DOHH2 (cell line): ENCODE data around the gene RBMS2.

ENCODE experiments used
- H3F3A ChIP-seq: fragments of 200-600 bp; sonication (generic), shearing (Covaris generic); 2 replicates; pipeline ENCODE4 v1.6.0; 2016; ENCODE audit warnings: antibody characterized with exemption, mild to moderate bottlenecking; ENCODE audit not compliant: control insufficient read depth, insufficient read depth
- H3K27ac ChIP-seq: fragments of 200-600 bp; sonication (generic); 2 replicates; pipeline ENCODE4 v1.5.1; 2014; ENCODE audit warnings: low read depth, mild to moderate bottlenecking, low read length, moderate library complexity
- H3K27me3 ChIP-seq: fragments of 200-600 bp; sonication (generic); 2 replicates; pipeline ENCODE4 v1.6.1; 2014; ENCODE audit warnings: mild to moderate bottlenecking, low read length, mixed read lengths; ENCODE audit not compliant: control insufficient read depth
- H3K36me3 ChIP-seq: fragments of 200-600 bp; sonication (generic); 2 replicates; pipeline ENCODE4 v1.6.1; 2014; ENCODE audit warnings: mild to moderate bottlenecking, low read length, moderate library complexity, mixed read lengths; ENCODE audit not compliant: control insufficient read depth
- H3K4me1 ChIP-seq: fragments of 200-600 bp; sonication (generic); 2 replicates; pipeline ENCODE4 v1.6.1; 2014; ENCODE audit warnings: mild to moderate bottlenecking, low read length, mixed read lengths; ENCODE audit not compliant: control insufficient read depth
- H3K4me2 ChIP-seq: fragments of 200-600 bp; sonication (generic); 2 replicates; pipeline ENCODE4 v1.6.0; 2014; ENCODE audit warnings: mild to moderate bottlenecking, low read length, moderate library complexity
- H3K4me3 ChIP-seq: fragments of 200-600 bp; sonication (generic); 2 replicates; pipeline ENCODE4 v1.5.1; 2014; ENCODE audit warnings: mild to moderate bottlenecking, low read length, mixed read lengths
- H3K79me2 ChIP-seq: fragments of 200-600 bp; sonication (generic); 2 replicates; pipeline ENCODE4 v1.6.1; 2014; ENCODE audit warnings: mild to moderate bottlenecking, low read length, mixed read lengths; ENCODE audit not compliant: control insufficient read depth
- H3K9me2 ChIP-seq: fragments of 200-600 bp; sonication (generic); replicated peaks from 2 replicates; pipeline ENCODE4 v1.6.1; 2014; ENCODE audit warnings: mild to moderate bottlenecking, low read length, mixed read lengths; ENCODE audit not compliant: control insufficient read depth
- H3K9me3 ChIP-seq: fragments of 200-600 bp; sonication (generic); 2 replicates; pipeline ENCODE4 v1.6.1; 2014; ENCODE audit warnings: antibody characterized with exemption, low read length, mixed read lengths; ENCODE audit not compliant: control insufficient read depth, insufficient read depth
- H4K20me1 ChIP-seq: fragments of 200-600 bp; sonication (generic); 2 replicates; pipeline ENCODE4 v1.6.0; 2014; ENCODE audit warnings: low read depth, mild to moderate bottlenecking, antibody characterized with exemption, low read length, moderate library complexity; ENCODE audit not compliant: control insufficient read depth, insufficient read depth
- EZH2phosphoT487 ChIP-seq: fragments of 200-600 bp; sonication (generic); IDR thresholded peaks from 2 replicates; pipeline ENCODE4 v1.6.1; 2017; ENCODE audit warnings: borderline replicate concordance, mild to moderate bottlenecking, antibody characterized with exemption, low read length, moderate library complexity, mixed read lengths
- TF ChIP-seq, protein P1 (sequence below): fragments of 200-600 bp; sonication (generic); IDR thresholded peaks from one replicate; pipeline ENCODE4 v1.5.1; 2014; ENCODE audit warnings: antibody characterized with exemption, mild to moderate bottlenecking, low read depth, low read length; ENCODE audit not compliant: poor library complexity, severe bottlenecking

The RBMS2 gene

DNA sequence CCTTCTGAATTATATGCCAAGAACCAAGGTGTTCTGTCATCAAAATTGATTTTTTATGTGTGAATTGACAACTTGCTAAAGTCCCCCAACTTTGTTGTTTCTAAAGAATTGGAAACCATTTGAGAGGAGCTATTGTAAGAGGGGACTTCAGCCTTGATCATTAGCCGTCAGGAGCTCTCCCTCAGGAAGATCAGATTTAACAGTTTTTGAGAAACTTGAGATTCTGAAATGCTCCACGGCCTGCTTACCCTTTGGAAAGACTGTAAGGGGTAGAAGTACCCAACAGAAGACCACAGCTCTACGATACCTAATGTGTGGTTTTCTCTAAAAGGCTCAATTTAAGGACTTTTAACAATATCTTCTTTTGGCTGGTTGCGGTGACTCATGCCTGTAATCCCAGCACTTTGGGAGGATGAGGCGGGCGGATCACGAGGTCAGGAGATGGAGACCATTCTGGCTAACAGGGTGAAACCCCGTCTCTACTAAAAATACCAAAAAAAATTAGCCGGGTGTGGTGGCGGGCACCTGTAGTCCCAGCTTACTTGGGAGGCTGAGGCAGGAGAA lies 57.4 kb downstream of the RBMS2 start:
- H3K4me3 ChIP-seq: no peak overlapping the region

GRCh38 chr12:56581418-56582145 lies 60.0 kb downstream of the RBMS2 start:
- H3K27ac ChIP-seq: no peak overlapping the region
- no peaks in the 10 kb centered on the region for H3K9me2 ChIP-seq
- TF ChIP-seq, protein P1, sequence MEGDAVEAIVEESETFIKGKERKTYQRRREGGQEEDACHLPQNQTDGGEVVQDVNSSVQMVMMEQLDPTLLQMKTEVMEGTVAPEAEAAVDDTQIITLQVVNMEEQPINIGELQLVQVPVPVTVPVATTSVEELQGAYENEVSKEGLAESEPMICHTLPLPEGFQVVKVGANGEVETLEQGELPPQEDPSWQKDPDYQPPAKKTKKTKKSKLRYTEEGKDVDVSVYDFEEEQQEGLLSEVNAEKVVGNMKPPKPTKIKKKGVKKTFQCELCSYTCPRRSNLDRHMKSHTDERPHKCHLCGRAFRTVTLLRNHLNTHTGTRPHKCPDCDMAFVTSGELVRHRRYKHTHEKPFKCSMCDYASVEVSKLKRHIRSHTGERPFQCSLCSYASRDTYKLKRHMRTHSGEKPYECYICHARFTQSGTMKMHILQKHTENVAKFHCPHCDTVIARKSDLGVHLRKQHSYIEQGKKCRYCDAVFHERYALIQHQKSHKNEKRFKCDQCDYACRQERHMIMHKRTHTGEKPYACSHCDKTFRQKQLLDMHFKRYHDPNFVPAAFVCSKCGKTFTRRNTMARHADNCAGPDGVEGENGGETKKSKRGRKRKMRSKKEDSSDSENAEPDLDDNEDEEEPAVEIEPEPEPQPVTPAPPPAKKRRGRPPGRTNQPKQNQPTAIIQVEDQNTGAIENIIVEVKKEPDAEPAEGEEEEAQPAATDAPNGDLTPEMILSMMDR: no peak
- TF ChIP-seq EZH2phosphoT487: no peak
- no peaks in the 10 kb centered on the region for H3K36me3 ChIP-seq
- H3K9me3 ChIP-seq: no peaks in the 10 kb centered on the region
- 0 out of 2 replicates have a peak, but pooled peaks cover 2% of the 10 kb centered on the region for H3F3A ChIP-seq
- H3K79me2 ChIP-seq: no peaks in the 10 kb centered on the region
- no peaks in the 10 kb centered on the region for H4K20me1 ChIP-seq
- no peak overlapping the region for H3K4me2 ChIP-seq
- peaks cover 5% of the 10 kb centered on the region for H3K4me1 ChIP-seq
- H3K27me3 ChIP-seq: no peaks in the 10 kb centered on the region
- no peak overlapping the region for H3K4me3 ChIP-seq

More for the DNA sequence above, 57.4 kb downstream of the RBMS2 start:
- no peak for TF ChIP-seq EZH2phosphoT487
- TF ChIP-seq, protein P1: no peak
- Histone ChIP-seq H3K27ac (no peak overlapping the region), H3F3A (0 out of 2 replicates have a peak, but pooled peaks cover 5% of the 10 kb centered on the region), H3K9me2 (no peaks in the 10 kb centered on the region), H4K20me1 (no peaks in the 10 kb centered on the region), H3K9me3 (no peaks in the 10 kb centered on the region), H3K4me2 (no peak overlapping the region), H3K27me3 (peaks cover 2% of the 10 kb centered on the region; the same call in 1 of the 2 replicates), H3K36me3 (no peaks in the 10 kb centered on the region), H3K4me1 (no peaks in the 10 kb centered on the region), H3K79me2 (no peaks in the 10 kb centered on the region)

GRCh38 chr12:56585098-56585497 lies 63.5 kb downstream of the RBMS2 start:
- Histone ChIP-seq H3F3A (0 out of 2 replicates have a peak, but pooled peaks cover 2% of the 10 kb centered on the region), H3K4me3 (no peak overlapping the region), H3K27ac (no peak overlapping the region), H3K4me1 (peaks cover 29% of the 10 kb centered on the region), H3K9me2 (no peaks in the 10 kb centered on the region), H3K9me3 (no peaks in the 10 kb centered on the region), H3K27me3 (peaks cover 3% of the 10 kb centered on the region; the same call in 1 of the 2 replicates), H3K79me2 (no peaks in the 10 kb centered on the region), H3K36me3 (no peaks in the 10 kb centered on the region), H3K4me2 (no peak overlapping the region), H4K20me1 (no peaks in the 10 kb centered on the region)
- no peak for TF ChIP-seq EZH2phosphoT487
- TF ChIP-seq, protein P1: no peak
